HG02970 (cell line): ENCODE results near the gene KLF14.
"Not testable (repeated sequence)": the region's sequence is repeated elsewhere in the genome, so short reads cannot be mapped to it uniquely, and the experiment has no call there.

Source experiments
- ATAC-seq: cut with Tn5 transposase; IDR thresholded peaks from one replicate; pipeline ENCODE4 v1.9.1; 2021; ENCODE audit warnings: mild to moderate bottlenecking, moderate library complexity, moderate number of reproducible peaks; ENCODE audit not compliant: unreplicated experiment, low FRiP score

KLF14 gene

DNA sequence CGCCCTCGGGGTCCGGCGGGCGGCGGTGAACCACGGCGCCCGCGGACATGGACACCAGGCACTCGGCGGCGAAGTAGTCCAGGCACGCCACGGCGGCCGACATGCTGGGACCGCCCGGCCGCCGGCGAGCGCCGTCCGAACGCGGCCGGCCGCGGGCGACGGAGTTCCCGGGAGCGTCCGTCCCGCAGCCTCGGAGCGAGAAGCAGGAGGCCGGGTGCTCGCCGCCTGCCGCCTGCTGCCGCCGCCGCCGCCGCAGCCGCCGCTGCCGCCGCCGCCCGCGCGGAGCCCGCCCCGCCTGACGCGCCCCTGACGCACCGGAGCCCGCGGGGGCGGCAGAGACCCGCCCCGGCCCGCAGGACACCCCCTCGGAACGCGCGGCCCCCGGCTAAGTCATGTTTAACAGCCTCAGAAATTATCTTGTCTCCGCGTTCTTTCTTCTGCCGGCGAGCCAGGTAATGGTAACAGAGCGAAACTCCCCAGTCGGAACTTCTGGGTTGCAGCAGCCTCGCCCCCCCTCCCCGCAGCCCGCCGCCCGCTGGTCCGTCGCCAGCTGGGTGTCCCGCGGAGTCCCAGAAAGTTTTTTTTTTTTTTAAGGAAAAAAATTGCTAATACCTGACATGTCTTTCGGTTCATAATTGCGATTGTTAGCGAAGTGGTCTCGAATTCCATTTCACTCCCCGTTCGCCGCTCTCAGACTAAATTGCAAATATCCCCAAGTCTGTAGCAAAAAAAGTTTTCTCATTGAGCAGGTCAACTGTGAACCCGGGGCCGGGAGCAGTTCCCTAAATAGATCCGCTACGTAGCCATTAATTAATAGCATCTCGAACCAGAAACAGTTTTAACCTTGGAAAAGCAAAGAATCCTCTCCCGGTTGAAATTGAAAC lies at the start of gene KLF14:
TSS of gene KLF14 (minus strand) at position 277 of the 884 bp plus-strand sequence. CDS start at position 103, 174 bp downstream.
- no peak for ATAC-seq

- ATAC-seq: no peak
These were observed 47.3 kb upstream of the KLF14 start for GRCh38 chr7:130781346-130781745.

- no peak for ATAC-seq
These were observed 43.4 kb upstream of the KLF14 start for GRCh38 chr7:130777426-130777825.

- ATAC-seq: not testable (repeated sequence)
These were observed 38.4 kb upstream of the KLF14 start for GRCh38 chr7:130772456-130772855.

DNA sequence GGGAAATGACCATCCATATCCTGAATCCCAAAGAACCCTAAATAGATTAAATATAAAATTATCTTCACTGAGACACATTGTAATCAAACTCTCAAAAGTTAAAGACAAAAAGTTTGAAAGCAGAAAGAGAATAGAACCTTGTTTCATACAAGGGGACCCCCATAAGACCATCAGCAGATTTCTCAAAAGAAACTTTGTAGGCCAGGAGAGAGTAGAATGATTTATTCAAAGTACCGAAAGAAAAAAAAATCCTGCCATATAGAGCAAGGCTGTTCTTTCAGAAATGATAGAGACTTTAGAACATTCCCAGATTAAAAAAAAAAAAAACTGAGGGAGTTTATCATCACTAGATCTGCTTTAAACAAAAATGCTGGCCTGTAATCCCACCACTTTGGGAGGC lies 34.8 kb upstream of the KLF14 start:
- ATAC-seq: no peak

- ATAC-seq: not testable (repeated sequence)
These were observed 30.6 kb upstream of the KLF14 start for GRCh38 chr7:130764569-130764968.

DNA sequence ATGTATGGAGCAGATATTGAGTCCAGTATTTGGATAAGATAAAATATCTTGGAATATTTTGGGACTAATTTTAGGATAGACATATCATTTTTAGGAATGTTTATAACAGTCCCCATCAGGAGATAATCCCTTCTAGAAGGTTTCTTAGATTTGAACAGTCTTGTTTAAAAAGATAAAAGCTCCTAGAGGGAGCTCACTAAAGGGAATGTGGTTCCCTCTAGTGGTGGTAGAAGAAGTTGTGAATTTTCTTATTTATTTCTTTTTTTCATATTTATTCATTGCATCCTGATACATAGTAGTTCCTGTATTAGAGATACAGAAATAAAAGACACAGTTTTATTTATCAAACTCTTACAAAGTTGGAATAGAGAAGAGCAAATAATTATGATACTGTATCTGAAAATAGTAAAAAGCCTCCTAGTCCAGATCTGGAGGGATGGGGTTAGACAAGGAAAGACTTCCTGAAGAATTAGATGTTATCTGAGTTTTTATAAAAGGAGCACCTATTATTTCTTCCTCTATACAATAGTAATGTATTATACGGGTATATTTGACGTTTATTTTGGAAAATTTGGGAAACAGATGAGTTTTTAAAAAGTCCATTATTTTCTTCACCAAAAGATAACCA lies 24.5 kb upstream of the KLF14 start:
- no peak for ATAC-seq

GRCh38 chr7:130756316-130756715 lies 22.3 kb upstream of the KLF14 start:
- no peak for ATAC-seq

- ATAC-seq: no peak
These were observed 18.4 kb upstream of the KLF14 start for GRCh38 chr7:130752424-130752823.

DNA sequence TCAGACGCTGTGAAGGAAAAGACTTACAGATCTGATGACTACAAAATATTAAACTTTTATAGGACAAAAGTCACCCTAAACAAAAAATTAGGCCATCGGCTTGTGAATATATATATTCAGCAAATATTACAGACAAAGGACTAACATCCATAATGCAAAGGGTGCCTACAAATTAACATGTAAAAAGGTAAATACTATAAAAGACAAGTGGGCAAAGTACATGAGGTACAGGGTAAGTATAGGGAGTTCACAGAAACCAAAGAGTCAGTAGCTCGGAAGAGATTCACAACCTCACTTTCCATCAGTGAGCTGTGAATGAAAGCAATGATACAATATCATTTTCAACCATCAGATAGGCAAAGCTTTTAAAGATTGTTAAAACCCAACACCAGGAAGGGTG lies 16.7 kb upstream of the KLF14 start:
- ATAC-seq: no peak

GRCh38 chr7:130748531-130749389 lies 14.8 kb upstream of the KLF14 start:
- ATAC-seq: no peak

GRCh38 chr7:130741331-130741995 lies 7.5 kb upstream of the KLF14 start:
- ATAC-seq: no peak

GRCh38 chr7:130740606-130741005 lies 6.6 kb upstream of the KLF14 start:
- no peak for ATAC-seq

GRCh38 chr7:130736298-130736900 lies 2.4 kb upstream of the KLF14 start:
- no peak for ATAC-seq

DNA sequence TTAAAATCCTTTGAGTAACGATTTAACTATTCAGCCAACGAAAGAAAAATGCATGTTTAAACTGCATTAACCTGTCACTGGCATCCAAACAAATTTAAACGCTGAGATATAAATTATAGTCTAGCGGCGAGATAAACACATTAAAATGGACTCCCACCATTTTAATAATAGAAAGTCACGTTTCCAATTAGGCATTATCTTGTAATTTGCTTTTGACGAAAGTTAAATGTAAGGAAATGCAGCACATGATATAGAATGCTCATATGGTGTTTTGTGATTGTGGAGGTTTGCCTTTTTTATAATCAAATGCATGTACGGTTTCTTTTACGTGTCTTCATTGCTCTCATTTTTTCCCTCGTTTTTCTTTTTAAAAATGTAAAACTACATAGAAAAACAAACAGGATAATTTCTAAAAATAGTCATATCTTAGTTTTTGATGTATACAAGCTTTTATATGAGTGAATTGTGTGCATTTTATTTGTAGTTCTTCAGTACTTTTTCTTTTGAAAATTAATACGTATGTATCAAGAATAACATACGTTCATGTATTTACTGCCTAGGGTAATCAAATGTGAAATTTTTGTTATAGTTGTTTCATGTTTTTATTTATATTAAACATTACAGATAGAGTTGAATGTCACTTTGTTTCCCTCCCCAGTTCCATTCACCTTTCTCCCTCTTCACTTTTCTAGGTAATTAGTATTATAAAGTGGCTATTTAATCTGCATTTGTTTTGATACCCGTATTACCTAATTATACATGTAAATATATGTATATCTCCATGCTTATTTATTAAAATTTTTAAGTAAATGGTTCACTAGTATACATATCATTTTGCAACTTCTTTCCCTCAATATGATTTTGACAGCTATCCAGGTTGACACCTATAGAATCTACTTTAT lies 1.1 kb upstream of the KLF14 start:
- no peak for ATAC-seq

DNA sequence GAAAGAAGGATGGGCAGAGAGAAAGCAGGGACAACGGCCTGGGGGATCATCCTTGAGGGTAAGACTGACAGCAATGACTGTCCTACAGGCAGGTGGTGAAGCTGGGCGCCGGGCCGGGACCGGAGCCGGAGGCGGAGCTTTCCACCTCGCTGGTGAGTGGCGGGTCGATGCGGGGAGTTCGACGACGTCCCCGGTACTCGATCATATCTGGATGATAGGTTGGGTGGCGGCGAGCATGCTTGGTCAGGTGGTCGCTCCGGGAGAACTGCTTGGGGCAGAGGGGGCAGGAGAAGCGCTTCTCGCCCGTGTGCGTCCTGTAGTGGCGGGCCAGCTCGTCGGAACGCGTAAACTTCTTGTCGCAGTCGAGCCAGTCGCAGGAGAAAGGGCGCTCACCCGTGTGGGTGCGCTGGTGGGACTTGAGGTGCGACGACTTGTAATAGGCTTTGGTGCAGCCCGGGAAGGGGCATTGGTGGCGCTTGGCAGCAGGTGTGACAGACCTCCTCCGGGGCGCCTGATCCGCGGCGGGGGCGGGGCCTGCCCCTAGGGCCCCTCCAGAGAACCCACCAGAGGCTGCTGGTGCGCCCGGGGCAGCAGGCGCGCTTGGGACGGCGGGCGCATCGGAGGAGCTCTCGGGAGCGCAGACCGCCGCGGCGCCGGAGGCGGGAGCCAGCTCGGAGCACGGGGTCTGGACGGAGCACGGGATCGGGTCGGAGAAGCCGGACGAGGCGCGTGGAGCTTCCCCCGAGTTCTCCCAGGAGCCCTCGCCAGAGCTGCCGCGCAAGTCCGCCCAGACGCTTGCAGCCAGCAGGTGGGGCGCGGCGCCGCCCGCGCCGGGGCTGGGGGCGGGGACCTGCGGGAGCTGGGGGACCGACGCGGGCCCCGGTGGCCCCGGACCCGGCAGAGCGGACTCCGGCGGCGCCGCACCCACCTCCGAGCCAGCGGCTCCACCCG lies 752 bp downstream of the KLF14 start:
- ATAC-seq: no peak

GRCh38 chr7:130723784-130724183 lies 10.2 kb downstream of the KLF14 start:
- no peak for ATAC-seq
